PC-3 (cell line): ENCODE data around the gene MAS1L.

Source experiments
- CTCF ChIP-seq: fragments of 300-600 bp; sonication (generic); conservative IDR thresholded peaks from 2 replicates; pipeline ENCODE4 v1.5.1; 2017; ENCODE audit warnings: antibody characterized with exemption, low read depth, mild to moderate bottlenecking, low read length
- EZH2 ChIP-seq: fragments of 300-600 bp; sonication (generic); IDR thresholded peaks from one replicate; pipeline ENCODE4 v1.6.1; 2017; ENCODE audit warnings: antibody characterized with exemption, mild to moderate bottlenecking, low read length; ENCODE audit not compliant: unreplicated experiment
- EZH2phosphoT487 ChIP-seq: fragments of 300-600 bp; sonication (generic); IDR thresholded peaks from 2 replicates; pipeline ENCODE4 v1.6.1; 2018; ENCODE audit warnings: mild to moderate bottlenecking, antibody characterized with exemption, low read length, borderline replicate concordance

- TF ChIP-seq CTCF (no peak), EZH2 (no peak), EZH2phosphoT487 (no peak)
Measured at GRCh38 chr6:29488874-29489273, 1.1 kb upstream of the MAS1L start.
